HAP-1 (cell line): ENCODE results near the gene DCST1.

Experiments used
- DNase-seq, 2 experiments: peaks; one replicate each; pipeline ENCODE4 v3.0.0-alpha.2; 2016 to 2020; ENCODE audit warnings: low spot score in 2 of 2
- H3K27me3 ChIP-seq: fragments of 250-450 bp; sonication (Bioruptor Pico); 2 replicates; pipeline ENCODE4 v1.5.1; 2020; ENCODE audit warnings: low read depth, mild to moderate bottlenecking, moderate library complexity
- H3K36me3 ChIP-seq: fragments of 250-450 bp; sonication (Bioruptor Pico); replicated peaks from 2 replicates; pipeline ENCODE4 v1.5.1; 2020; ENCODE audit warnings: mild to moderate bottlenecking
- H3K4me1 ChIP-seq: fragments of 250-450 bp; sonication (Bioruptor Pico); 2 replicates; pipeline ENCODE4 v1.5.1; 2020; ENCODE audit warnings: mild to moderate bottlenecking
- H3K4me3 ChIP-seq: fragments of 250-450 bp; sonication (Bioruptor Pico); 2 replicates; pipeline ENCODE4 v1.5.1; 2020; ENCODE audit warnings: mild to moderate bottlenecking, moderate library complexity
- H3K9me3 ChIP-seq: fragments of 250-450 bp; sonication (Bioruptor Pico); 2 replicates; pipeline ENCODE4 v1.5.1; 2020; ENCODE audit warnings: mild to moderate bottlenecking, moderate library complexity
- in situ Hi-C: fragments of 300-500 bp; cut with MboI; formaldehyde crosslinking; loops from 3 replicates; pipeline ENCODE4 v1.14.3; 2020; ENCODE audit warnings: low sequenced_read_pairs, inconsistent platforms, mixed read lengths

The DCST1 gene

DNA sequence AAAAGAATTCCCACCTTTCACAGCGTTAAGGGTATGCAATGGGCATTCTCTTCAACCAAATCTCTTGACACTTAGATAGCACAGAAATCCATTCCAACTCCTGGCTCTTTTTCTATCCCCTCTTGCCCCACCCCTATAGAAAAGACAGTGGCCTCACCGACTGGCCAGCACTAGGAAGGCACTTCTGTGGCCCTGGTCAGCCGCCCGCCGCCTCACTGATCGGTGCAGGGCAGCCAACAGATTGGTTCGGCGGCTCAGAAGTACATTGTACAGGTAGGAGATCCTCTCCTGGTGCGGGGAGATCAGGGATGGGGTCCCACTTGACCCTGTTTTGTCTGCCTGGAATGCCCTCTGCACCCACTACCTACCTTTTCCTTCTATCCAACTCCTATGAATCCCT is 9.3 kb upstream of the DCST1 start:
- no peaks in the 10 kb centered on the region for H3K4me1 ChIP-seq
- in situ Hi-C loops, result loop anchor here (10.0 kb wide), 1 partner anchor 60 kb away; no protein-coding TSS in a partner anchor
- H3K4me3 ChIP-seq, result no peak overlapping the region
- no peaks in the 10 kb centered on the region for H3K9me3 ChIP-seq
- no peaks in the 10 kb centered on the region for H3K27me3 ChIP-seq
- no peaks in the 10 kb centered on the region for H3K36me3 ChIP-seq
- no peak for DNase-seq

DNA sequence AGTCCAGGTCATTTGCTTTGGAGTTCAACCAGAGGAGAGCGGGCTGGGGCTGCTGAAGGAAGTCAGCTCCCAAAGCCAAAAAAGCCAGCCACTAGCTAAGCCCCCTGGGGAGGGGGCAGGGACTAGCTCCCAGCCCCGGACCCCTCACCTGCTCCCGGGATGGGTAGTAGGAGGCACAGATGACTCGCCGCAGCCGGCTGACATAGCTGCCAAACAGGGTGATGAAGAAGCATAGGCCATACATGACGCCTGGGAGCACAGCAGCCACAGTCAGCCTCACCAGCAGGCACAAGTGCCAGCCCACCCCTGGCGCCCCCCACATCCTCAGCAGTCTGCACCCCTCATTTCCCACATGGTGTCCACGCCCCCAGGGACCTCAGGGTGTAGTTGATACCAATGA is 7.5 kb upstream of the DCST1 start:
- Histone ChIP-seq H3K4me3 (no peak overlapping the region), H3K27me3 (no peaks in the 10 kb centered on the region), H3K4me1 (no peaks in the 10 kb centered on the region), H3K9me3 (no peaks in the 10 kb centered on the region), H3K36me3 (no peaks in the 10 kb centered on the region)
- in situ Hi-C loops, result loop anchor here (10.0 kb wide), 1 partner anchor 59 kb away; no protein-coding TSS in a partner anchor
- no peak for DNase-seq

DNA sequence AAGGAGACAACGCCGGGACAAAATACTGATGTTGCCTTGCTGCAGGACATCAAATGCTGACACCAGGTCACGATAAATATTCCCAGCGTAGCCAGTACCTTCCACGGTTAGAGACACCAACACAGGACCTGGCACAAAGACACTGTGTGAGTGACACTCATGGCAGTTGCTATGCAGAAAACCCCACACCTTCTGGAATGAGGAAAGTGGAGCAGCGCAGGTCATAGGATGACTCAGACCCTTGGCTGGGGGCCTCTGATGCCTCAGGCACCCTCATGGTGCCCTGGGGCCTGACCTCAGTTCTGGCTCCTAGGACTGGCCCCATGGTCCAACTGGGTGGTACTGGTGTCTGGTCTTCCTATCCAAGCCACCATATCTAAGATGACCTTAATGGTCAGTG is 7.0 kb upstream of the DCST1 start:
- in situ Hi-C loops, result loop anchor here (10.0 kb wide), 1 partner anchor 58 kb away; no protein-coding TSS in a partner anchor
- no peak for DNase-seq
- H3K9me3 ChIP-seq, result no peaks in the 10 kb centered on the region
- no peaks in the 10 kb centered on the region for H3K27me3 ChIP-seq
- H3K4me3 ChIP-seq, result no peak overlapping the region
- H3K36me3 ChIP-seq, result no peaks in the 10 kb centered on the region
- no peaks in the 10 kb centered on the region for H3K4me1 ChIP-seq

DNA sequence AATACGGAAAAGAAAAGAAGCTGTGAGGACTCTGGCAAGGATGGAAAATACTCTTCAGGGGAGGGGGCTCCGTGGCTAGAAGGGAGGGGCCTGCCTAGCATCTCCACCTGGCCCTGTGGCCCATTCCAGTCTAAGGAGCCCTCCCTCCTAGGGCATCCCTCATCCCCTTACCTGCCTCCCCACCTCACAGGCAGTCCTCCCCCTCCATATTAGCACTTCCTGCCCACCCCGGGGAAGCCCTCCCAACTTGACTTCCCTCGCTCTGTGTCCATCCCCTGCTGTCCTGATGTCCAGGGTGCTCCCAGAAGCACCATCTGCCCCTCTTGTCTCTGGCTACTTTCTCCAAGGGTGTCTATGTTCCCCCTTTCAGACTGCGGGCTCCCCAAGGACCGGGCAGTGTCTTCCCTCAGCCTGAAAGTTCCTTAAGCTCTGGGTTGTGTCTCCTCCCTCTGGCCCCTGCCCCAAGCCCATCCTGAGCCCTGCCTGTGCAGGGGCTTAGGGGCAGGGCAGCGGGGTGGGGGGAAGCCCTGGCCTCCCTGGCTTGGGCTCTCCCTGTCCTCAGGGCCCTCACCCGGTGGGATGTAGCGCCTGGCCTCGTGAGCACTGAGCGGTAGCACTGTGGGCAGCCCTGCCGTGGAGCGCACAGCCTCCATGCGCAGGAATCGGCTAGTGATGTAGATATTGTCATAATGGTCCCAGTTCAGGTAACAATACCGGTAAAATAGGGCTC is 3.9 kb upstream of the DCST1 start:
- H3K27me3 ChIP-seq, result no peaks in the 10 kb centered on the region
- no peaks in the 10 kb centered on the region for H3K9me3 ChIP-seq
- no peak overlapping the region for H3K4me3 ChIP-seq
- in situ Hi-C loops, result loop anchor here (10.0 kb wide), 1 partner anchor 55 kb away; no protein-coding TSS in a partner anchor
- H3K36me3 ChIP-seq, result no peaks in the 10 kb centered on the region
- DNase-seq, result no peak
- no peaks in the 10 kb centered on the region for H3K4me1 ChIP-seq

DNA sequence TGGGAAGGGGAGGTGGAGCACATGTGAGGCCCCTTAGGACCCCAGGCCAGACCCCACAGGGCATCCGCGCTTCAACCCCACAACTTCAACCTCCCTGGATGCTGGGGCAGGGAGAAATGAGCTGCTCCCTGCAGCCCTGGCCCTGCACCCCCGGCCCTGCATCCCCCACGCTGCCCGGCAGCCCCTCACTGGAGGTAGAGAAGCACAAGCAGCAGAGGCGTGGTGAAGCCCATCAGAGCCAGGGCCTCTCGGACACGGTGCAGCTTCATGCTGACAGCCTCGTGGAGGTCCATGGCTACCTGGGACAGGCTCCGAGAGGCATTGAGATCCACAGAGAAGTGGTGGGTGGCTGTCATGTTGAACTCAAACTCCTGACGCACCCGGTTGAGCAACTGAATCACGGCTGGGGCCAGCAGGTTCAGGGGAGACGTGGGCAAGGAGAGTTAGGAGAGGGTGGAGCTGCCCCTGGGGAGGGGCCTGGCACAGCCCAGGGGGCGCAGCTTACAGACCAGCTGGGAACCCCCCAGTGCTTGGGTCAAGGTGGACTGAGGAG is 3.3 kb upstream of the DCST1 start:
- Histone ChIP-seq H3K4me3 (no peak overlapping the region), H3K9me3 (no peaks in the 10 kb centered on the region), H3K36me3 (no peaks in the 10 kb centered on the region), H3K27me3 (no peaks in the 10 kb centered on the region), H3K4me1 (no peaks in the 10 kb centered on the region)
- no peak for DNase-seq
- in situ Hi-C loops, result no loop called here

DNA sequence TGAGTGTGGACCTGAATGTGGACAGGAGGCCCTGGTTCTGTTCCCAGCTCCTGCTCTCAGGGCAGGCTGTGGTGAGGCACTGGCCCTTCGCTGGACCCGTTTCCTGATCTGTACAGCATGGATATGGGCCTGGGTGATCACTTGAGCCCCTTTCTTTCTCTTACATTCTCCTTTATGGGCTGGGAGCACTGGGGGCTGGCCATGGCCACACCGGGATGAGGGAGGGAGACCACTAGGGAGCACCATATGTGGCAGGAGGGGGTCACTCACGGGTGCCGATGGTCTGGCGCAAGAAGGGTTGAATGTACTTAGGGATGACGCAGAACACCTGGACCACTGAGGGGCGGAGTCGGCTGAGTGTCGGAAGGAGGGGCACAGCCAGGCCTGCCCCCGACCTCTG is 2.7 kb upstream of the DCST1 start:
- in situ Hi-C loops, result no loop called here
- no peaks in the 10 kb centered on the region for H3K9me3 ChIP-seq
- no peaks in the 10 kb centered on the region for H3K36me3 ChIP-seq
- no peaks in the 10 kb centered on the region for H3K4me1 ChIP-seq
- no peak overlapping the region for H3K4me3 ChIP-seq
- no peaks in the 10 kb centered on the region for H3K27me3 ChIP-seq
- DNase-seq, result no peak

DNA sequence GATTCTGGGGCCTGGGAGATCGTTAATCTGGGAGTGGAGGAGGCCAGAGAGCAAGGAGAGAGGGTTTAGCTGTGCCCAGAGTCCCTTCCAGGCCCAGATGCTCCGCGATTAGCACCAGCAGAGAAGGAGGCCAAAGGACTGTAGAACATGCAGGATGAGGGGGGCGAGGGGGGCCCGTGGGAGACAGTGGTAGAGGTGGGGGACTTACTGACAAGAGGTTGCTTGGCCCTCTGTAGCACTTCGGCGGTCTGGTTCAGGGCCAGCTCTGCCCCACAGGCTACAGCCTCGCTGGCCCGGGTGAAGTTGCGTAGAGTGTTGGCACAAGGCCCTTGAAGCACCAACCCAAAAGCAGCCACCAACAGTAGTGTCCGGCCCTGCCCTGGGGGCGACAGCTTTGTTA is 738 bp upstream of the DCST1 start:
- Histone ChIP-seq H3K27me3 (no peaks in the 10 kb centered on the region), H3K36me3 (no peaks in the 10 kb centered on the region), H3K9me3 (no peaks in the 10 kb centered on the region), H3K4me3 (no peak overlapping the region), H3K4me1 (no peaks in the 10 kb centered on the region)
- in situ Hi-C loops, result no loop called here
- DNase-seq, result no peak

DNA sequence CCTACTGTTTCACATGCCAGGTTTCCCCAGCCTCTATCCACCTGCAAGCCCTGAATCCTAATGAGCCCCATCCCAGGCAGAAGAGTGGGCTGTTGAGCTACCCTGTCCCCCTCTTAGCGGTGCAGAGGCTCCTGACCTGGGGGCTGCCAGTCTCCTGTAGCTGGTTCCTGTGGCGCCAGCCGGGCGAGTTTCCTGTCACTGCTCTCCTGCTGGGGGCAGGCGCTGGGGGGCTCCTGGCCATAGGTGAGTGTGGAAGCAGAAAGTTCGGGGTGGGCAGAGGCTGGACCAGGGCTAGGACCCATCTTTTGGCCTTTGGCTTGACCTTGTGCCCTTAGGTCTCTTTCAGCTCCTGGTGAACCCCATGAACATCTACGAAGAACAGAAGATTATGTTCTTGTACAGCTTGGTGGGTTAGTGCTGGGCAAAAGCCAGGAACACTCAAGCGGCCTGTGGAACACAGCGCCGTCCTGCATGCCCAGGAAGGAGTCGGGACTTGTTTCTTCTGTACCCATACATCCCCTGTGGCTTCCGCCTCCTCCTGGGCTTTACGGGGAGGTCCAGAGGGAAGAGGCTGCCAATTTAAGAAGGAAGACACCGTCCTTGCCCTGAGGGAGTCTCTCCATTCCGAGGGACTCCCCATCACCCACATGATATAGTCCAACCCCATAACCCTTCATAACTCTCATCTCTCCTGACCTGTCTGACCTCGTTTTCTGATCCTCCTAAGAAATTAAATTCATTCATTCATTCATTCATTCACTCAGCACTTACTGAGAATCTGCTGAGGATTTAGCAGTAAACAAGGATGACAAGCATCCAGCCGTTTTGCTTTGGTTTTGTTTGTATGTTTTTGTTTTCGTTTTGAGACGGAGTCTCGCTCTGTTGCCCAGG is 939 bp downstream of the DCST1 start:
- in situ Hi-C loops, result no loop called here
- no peaks in the 10 kb centered on the region for H3K9me3 ChIP-seq
- no peaks in the 10 kb centered on the region for H3K4me1 ChIP-seq
- DNase-seq, result no peak
- H3K36me3 ChIP-seq, result no peaks in the 10 kb centered on the region
- no peak overlapping the region for H3K4me3 ChIP-seq
- H3K27me3 ChIP-seq, result no peaks in the 10 kb centered on the region

DNA sequence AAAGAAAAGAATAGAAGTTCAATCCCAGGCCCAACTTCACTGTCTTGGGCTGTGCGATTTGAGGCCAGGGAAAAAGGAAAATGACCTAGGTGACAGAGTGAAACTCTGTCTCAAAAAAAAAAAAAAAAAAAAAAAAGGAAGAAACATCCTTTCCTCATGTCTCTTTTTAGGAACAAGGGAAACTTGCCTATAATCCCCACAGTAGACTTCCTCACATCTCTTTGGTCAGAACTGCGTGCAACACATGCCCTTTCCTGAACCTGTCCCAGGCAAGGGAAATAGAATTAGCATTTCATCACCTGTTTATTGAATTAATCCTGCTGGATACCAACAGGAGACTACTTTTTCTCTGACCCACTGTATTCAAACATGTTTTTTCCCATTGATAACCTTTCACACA is 2.3 kb downstream of the DCST1 start:
- in situ Hi-C loops, result no loop called here
- Histone ChIP-seq H3K4me1 (no peaks in the 10 kb centered on the region), H3K36me3 (no peaks in the 10 kb centered on the region), H3K27me3 (no peaks in the 10 kb centered on the region), H3K9me3 (no peaks in the 10 kb centered on the region), H3K4me3 (no peak overlapping the region)
- no peak for DNase-seq

DNA sequence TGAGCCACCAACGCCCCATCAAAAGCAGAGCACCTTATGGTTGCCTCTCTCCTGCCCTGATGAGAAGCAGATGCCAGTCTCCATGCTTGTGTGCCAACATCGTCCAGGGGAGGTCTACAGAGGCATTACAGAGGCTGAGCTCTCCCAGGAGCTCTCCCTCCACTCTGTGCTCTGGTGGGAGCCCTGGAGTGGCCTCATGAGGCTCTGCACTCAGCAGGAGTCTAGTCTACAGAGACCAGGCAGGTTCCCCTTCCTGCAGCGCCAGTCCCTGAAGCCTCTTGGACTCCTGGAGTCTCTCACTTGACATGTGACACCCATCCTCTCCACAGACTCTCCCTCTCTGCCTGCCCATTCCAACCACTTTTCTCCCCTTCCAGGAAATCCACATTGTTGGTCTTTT is 3.4 kb downstream of the DCST1 start:
- Histone ChIP-seq H3K36me3 (no peaks in the 10 kb centered on the region), H3K4me3 (no peak overlapping the region), H3K4me1 (no peaks in the 10 kb centered on the region), H3K27me3 (no peaks in the 10 kb centered on the region), H3K9me3 (no peaks in the 10 kb centered on the region)
- DNase-seq, result no peak
- in situ Hi-C loops, result no loop called here

DNA sequence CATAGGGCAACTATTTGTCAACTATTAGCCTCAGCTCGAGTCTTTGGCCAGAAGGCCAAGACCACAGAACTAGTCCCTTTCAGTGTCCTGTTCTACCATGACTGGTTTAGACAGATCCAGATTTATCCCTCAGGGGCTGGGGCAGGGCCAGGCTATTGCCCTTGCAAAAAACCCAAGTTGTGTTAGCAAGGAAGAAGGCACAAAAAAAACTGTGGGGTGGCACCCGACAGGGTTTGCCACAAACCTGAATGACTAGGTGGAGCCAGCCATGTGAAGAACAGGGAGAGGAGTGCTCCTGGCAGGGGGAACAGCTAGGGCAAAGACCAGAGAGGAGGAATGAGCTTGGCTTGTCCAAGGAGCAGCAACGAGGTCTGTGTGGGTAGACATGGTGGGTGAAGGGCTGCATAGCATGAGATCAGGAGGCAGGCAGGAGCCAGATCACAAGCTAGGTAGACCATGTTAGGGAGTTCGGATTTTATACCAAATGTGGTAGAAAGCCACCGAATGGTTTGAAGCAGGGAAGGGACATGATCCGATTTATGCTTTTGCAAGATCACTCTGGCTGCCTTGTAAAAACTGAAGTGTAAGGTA is 4.3 kb downstream of the DCST1 start:
- H3K4me1 ChIP-seq, result no peaks in the 10 kb centered on the region
- H3K27me3 ChIP-seq, result no peaks in the 10 kb centered on the region
- no peaks in the 10 kb centered on the region for H3K36me3 ChIP-seq
- no peak overlapping the region for H3K4me3 ChIP-seq
- no peaks in the 10 kb centered on the region for H3K9me3 ChIP-seq
- DNase-seq, result no peak
- in situ Hi-C loops, result no loop called here

DNA sequence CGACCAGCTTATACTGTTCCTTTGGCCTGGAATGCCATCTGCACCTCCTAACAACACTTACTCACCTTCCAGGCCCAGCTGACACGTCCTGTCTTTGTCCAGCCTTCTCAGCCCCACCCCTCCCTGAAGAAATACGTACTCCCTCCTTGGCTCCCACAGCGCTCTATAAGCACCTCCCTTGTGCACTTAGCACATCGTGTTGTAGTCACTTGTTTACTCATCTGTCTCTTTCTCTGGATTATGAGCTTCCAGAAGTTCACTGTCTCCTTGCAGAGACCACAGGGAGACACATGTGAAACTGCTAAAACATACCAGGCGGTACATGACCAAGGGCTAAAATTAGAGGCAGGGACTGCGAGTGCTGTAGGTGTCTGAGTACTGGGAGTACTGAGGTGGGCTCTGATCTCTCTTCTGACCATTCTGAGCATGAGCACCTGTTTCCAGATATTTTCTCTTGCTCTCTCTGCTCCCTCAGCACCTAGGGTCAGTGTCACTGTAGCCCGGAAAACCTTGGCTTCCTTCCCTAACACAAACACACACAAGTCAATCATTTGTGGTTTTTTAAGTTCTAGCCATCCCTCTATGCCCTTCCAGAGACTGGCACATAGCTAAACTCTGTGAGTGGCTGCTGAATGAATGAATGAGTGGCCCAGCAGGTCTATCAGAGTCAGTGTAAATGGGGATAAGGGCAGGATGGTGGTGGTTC is 5.1 kb downstream of the DCST1 start:
- no peak for DNase-seq
- in situ Hi-C loops, result no loop called here
- H3K36me3 ChIP-seq, result no peaks in the 10 kb centered on the region
- no peaks in the 10 kb centered on the region for H3K27me3 ChIP-seq
- no peak overlapping the region for H3K4me3 ChIP-seq
- H3K4me1 ChIP-seq, result no peaks in the 10 kb centered on the region
- H3K9me3 ChIP-seq, result no peaks in the 10 kb centered on the region

DNA sequence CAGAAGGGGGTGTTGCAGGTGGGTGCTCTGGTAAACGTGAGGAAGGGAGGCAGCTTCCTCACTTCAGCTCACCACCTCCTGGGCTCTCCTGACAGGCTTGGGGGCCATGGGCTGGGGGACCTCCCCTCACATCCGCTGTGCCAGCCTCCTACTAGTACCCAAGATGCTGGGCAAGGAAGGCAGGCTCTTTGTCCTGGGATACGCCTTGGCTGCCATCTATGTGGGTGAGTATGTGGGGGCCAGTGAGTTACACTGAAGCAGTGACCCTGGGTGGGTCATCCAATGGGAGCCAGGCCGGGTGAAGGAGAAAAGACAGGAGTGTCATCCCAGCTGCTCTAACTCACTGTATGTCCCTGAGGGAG is 5.7 kb downstream of the DCST1 start:
- no peak overlapping the region for H3K4me3 ChIP-seq
- no peaks in the 10 kb centered on the region for H3K4me1 ChIP-seq
- in situ Hi-C loops, result no loop called here
- no peaks in the 10 kb centered on the region for H3K27me3 ChIP-seq
- no peak for DNase-seq
- no peaks in the 10 kb centered on the region for H3K9me3 ChIP-seq
- no peaks in the 10 kb centered on the region for H3K36me3 ChIP-seq
